ENCODE measurements around the gene C1QTNF8.

C1QTNF8 gene

DNA sequence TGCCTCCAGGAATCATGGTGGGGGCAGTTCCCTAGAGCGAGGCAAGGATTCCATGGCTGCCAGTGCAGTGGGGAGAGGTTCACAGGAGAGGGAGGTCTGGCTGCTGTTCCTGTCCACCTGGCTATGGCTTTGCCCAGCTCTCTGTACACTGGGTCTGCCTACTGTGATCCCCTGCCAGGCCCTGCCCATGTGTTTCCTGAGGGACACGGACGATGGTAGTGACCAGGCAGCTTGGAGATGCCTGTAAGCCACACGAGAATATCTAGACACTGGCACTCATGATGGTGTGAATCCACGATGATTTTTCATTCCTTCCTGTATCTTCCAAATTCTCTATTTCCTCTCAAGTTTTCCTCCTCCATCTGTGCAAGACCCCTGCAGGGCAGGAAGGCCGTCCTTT is 11.1 kb downstream of the C1QTNF8 start:
- H2AFZ ChIP-seq (ENCODE audit: low read depth): no peak overlapping the region
- H4K20me1 ChIP-seq (ENCODE audit: insufficient read depth): no peaks in the 10 kb centered on the region
- peaks cover 90% of the 10 kb centered on the region for H3K27me3 ChIP-seq (ENCODE audit: insufficient read depth, low read depth)
- H3K4me2 ChIP-seq: no peak overlapping the region
- no peaks in the 10 kb centered on the region for H3K79me2 ChIP-seq (ENCODE audit: insufficient read depth, low read depth)
- H3K36me3 ChIP-seq (ENCODE audit: insufficient read depth): no peaks in the 10 kb centered on the region
- H3K4me1 ChIP-seq (ENCODE audit: low read depth, poor library complexity, severe bottlenecking): no peaks in the 10 kb centered on the region
- TF ChIP-seq, protein P1, sequence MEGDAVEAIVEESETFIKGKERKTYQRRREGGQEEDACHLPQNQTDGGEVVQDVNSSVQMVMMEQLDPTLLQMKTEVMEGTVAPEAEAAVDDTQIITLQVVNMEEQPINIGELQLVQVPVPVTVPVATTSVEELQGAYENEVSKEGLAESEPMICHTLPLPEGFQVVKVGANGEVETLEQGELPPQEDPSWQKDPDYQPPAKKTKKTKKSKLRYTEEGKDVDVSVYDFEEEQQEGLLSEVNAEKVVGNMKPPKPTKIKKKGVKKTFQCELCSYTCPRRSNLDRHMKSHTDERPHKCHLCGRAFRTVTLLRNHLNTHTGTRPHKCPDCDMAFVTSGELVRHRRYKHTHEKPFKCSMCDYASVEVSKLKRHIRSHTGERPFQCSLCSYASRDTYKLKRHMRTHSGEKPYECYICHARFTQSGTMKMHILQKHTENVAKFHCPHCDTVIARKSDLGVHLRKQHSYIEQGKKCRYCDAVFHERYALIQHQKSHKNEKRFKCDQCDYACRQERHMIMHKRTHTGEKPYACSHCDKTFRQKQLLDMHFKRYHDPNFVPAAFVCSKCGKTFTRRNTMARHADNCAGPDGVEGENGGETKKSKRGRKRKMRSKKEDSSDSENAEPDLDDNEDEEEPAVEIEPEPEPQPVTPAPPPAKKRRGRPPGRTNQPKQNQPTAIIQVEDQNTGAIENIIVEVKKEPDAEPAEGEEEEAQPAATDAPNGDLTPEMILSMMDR (conservative IDR thresholded peaks at IDR 0.05; ENCODE audit: low read depth, low read length): no peak
- H3K4me3 ChIP-seq (IDR thresholded peaks at IDR 0.05; ENCODE audit: insufficient read depth, low read depth, low read length): no peak overlapping the region
- H3K27ac ChIP-seq: no peak overlapping the region
- no peak overlapping the region for H3K9ac ChIP-seq

DNA sequence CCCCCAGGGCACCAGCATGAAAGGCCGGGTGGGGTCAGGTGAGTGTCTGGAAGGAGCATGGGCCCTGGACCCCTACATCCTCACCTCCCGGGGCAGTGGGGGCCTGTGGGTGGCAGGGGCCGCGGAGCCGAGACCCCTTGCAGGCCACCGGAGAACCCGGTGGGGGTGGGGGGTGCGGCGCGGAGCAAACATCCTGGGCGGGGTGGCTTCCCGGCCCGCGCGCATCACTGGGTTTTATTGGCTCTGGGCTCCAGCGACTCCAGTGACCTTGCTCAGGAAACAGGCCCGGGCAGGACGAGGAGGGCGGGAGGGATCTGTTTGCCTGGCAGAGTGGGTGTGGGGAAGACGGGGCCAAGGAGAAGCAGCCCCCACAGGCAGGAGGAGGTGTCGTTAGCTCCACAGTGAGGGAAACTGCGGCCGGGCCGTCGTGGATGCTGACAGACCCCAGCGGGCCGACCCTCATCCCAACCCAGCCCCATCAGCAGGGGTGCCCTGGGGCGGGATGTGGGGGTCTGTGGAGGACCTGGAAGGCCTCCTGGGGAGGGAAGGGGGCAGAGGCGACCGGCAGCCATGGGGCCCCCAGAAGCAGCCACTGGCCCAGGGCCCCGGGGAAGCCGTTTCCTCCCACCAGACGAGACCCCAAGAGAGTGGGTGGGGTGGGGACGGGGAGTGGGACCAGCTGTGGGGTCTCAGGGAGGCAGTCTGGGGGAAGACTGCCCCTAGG is 12.9 kb downstream of the C1QTNF8 start:
- no peak overlapping the region for H3K4me3 ChIP-seq (IDR thresholded peaks at IDR 0.05; ENCODE audit: insufficient read depth, low read depth, low read length)
- TF ChIP-seq, protein P1 (conservative IDR thresholded peaks at IDR 0.05; ENCODE audit: low read depth, low read length): no peak
- no peaks in the 10 kb centered on the region for H3K4me1 ChIP-seq (ENCODE audit: low read depth, poor library complexity, severe bottlenecking)
- H3K9ac ChIP-seq: no peak overlapping the region
- no peaks in the 10 kb centered on the region for H3K36me3 ChIP-seq (ENCODE audit: insufficient read depth)
- H3K27ac ChIP-seq: no peak overlapping the region
- no peak overlapping the region for H3K4me2 ChIP-seq
- H4K20me1 ChIP-seq (ENCODE audit: insufficient read depth): no peaks in the 10 kb centered on the region
- H3K79me2 ChIP-seq (ENCODE audit: insufficient read depth, low read depth): no peaks in the 10 kb centered on the region
- H2AFZ ChIP-seq (ENCODE audit: low read depth): no peak overlapping the region
- H3K27me3 ChIP-seq (ENCODE audit: insufficient read depth, low read depth): peaks cover 92% of the 10 kb centered on the region

DNA sequence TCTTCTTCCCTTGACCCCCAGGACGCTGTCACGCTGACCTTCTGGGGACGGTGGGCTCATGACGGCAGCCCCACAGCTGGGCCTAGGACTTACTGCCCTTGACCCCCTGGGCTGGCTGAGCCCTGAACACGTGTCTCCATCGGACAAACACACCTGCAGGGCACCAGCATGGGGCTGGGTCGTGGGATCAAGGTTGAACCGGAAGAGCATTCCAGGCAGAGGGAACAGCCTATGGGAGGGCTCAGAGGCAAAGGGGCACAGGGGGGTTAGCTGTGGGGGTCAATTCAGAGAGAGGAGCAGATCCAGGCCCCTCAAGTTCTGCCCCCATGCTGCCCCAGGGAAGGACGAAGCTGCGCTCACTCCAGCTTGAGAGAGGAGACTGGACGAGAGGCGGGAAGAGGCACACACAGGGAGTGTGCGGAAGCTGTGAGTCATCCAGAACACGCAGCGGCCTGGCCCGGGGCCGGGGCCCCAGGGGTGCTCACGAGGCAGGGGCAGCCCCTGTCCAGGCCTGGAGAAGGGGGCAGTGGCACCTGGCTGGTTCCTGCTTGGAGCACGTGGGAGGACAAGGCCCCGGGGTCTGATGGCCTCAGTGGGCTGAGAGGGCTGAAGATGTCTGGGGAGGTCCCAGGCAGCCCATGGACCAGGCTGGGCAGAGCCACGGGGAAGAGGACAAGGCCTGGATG is 13.6 kb downstream of the C1QTNF8 start:
- Histone ChIP-seq H3K9ac (no peak overlapping the region), H3K27ac (no peak overlapping the region), H3K36me3 (ENCODE audit: insufficient read depth) (no peaks in the 10 kb centered on the region), H2AFZ (ENCODE audit: low read depth) (no peak overlapping the region), H3K4me3 (IDR thresholded peaks at IDR 0.05; ENCODE audit: insufficient read depth, low read depth, low read length) (no peak overlapping the region), H4K20me1 (ENCODE audit: insufficient read depth) (no peaks in the 10 kb centered on the region), H3K79me2 (ENCODE audit: insufficient read depth, low read depth) (no peaks in the 10 kb centered on the region), H3K27me3 (ENCODE audit: insufficient read depth, low read depth) (peaks cover 90% of the 10 kb centered on the region), H3K4me1 (ENCODE audit: low read depth, poor library complexity, severe bottlenecking) (no peaks in the 10 kb centered on the region), H3K4me2 (no peak overlapping the region)
- TF ChIP-seq, protein P1 (conservative IDR thresholded peaks at IDR 0.05; ENCODE audit: low read depth, low read length): no peak

DNA sequence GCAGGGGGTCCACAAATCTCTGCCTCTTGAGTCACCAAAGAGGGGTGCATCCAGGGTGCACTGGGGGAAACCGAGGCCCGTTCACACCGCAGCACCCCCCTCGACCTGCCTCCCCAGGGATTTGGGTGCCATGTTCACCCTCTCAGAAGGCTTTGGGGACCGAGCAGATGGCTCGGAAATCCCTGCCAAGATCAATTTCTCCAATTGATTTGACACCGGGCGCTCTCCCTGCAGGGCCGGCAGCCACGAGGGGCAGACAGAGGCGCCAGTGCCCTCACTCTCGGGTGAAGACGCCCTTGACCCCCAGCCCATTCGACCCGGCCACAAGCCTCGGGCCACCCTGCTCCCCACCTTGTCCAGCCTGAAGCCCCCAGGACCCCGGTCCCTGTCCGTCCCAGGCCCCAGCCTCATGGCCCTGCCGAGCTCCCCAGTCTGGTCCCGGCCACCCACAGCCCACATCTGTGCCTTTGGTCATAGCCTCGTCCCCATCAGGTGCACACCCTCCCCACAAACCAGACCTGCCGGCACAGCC is 14.2 kb downstream of the C1QTNF8 start:
- no peak overlapping the region for H3K4me2 ChIP-seq
- H3K4me3 ChIP-seq (IDR thresholded peaks at IDR 0.05; ENCODE audit: insufficient read depth, low read depth, low read length): no peak overlapping the region
- H3K4me1 ChIP-seq (ENCODE audit: low read depth, poor library complexity, severe bottlenecking): no peaks in the 10 kb centered on the region
- H3K27me3 ChIP-seq (ENCODE audit: insufficient read depth, low read depth): peaks cover 90% of the 10 kb centered on the region
- H2AFZ ChIP-seq (ENCODE audit: low read depth): no peak overlapping the region
- H3K79me2 ChIP-seq (ENCODE audit: insufficient read depth, low read depth): no peaks in the 10 kb centered on the region
- no peak overlapping the region for H3K27ac ChIP-seq
- H4K20me1 ChIP-seq (ENCODE audit: insufficient read depth): no peaks in the 10 kb centered on the region
- no peak overlapping the region for H3K9ac ChIP-seq
- no peaks in the 10 kb centered on the region for H3K36me3 ChIP-seq (ENCODE audit: insufficient read depth)
- TF ChIP-seq, protein P1 (conservative IDR thresholded peaks at IDR 0.05; ENCODE audit: low read depth, low read length): no peak

All from KMS-11 (cell line).